Measurements from ENCODE around the gene EVX2. TPM values are rescaled to one million over a fixed set of nuclear protein-coding genes. Genes with fewer than 3 reads are reported as not detected.

EVX2 gene
- total RNA-seq, 3 donors from 2014 or later (not counting 1 experiment from before 2014, with no cell fraction given): not detected

DNA sequence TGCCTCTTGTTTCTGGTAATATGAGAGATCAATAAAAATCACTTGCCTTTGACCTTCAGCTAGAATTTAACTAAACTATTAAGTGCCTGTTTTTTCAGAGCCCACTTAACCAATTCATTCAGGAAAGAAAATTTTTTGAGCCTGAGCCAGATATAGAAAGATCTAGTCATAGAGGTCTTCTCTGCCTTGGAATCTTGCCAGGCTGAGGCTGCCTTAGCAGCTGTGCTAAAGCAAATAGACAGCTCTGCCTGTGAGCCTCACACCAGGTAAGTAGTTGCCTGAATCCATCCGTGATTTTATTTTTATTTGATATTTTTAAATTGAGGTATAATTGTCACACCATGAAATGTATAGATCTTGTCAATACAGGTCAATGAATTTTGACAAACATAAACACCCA is 27.4 kb downstream of the EVX2 start:
- peaks cover 32 to 53% of the 10 kb centered on the region in 2 donors for H3K27me3 Mint-ChIP-seq (ENCODE audit: low read depth in 2 of 2)
- ATAC-seq: no peak
- WGBS (ENCODE audit: insufficient coverage): no CpG with 5 or more reads among the region's 1 CpG

DNA sequence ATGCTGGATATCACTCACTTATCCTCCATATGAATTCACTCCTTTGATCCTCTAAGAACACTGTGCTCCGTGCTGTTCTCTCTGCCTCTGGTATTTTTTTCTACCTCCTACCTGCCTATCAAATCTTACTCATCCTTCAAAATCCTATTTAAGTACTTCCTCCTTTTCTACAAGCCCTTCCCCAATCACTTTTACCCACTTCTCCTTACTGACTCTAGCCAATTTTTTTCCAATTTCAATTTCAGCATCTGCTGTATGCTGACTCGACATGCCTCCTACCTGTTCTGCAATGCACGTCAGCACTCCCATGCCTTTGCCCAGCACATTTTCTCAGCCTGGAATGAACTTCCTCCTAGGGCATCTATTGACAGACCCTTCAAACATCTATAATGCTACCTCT is 44.4 kb downstream of the EVX2 start:
- no peaks in the 10 kb centered on the region for H3K9me3 ChIP-seq (ENCODE audit: control insufficient read depth, insufficient read depth, low read length)
- 36% methylated on average over 3 of the region's 3 CpGs for WGBS (ENCODE audit: insufficient coverage)
- no peaks in the 10 kb centered on the region for H3K4me1 ChIP-seq (ENCODE audit: control insufficient read depth, insufficient read depth, low read length)
- H3K4me3 Mint-ChIP-seq: no peak overlapping the region
- H3K36me3 ChIP-seq (ENCODE audit: control insufficient read depth, insufficient read depth, low read length): no peaks in the 10 kb centered on the region
- intact Hi-C loops (cut with micrococcal nuclease): no loop called here
- H3K27ac Mint-ChIP-seq: no peak overlapping the region
- TF ChIP-seq CTCF (IDR thresholded peaks at IDR 0.05): no peak
- DNase-seq (no peak), ATAC-seq (no peak)
- no peak overlapping the region for H3K27ac ChIP-seq (ENCODE audit: low read length)
- no peak overlapping the region for H3K4me3 ChIP-seq (ENCODE audit: low read length)
- peaks cover 5% of the 10 kb centered on the region for H3K27me3 ChIP-seq (ENCODE audit: control insufficient read depth, insufficient read depth, low read length)
- H3K4me1 Mint-ChIP-seq: no peaks in the 10 kb centered on the region
- H3K36me3 Mint-ChIP-seq: no peaks in the 10 kb centered on the region
- peaks cover 16 to 42% of the 10 kb centered on the region in 2 donors for H3K27me3 Mint-ChIP-seq (ENCODE audit: low read depth in 2 of 2)
- no peaks in the 10 kb centered on the region for H3K9me3 Mint-ChIP-seq

More for the DNA sequence above, 27.4 kb downstream of the EVX2 start:
- TF ChIP-seq CTCF (IDR thresholded peaks at IDR 0.05): no peak
- Histone ChIP-seq H3K27ac (ENCODE audit: low read length) (no peak overlapping the region), H3K36me3 (ENCODE audit: control insufficient read depth, insufficient read depth, low read length) (no peaks in the 10 kb centered on the region), H3K9me3 (ENCODE audit: control insufficient read depth, insufficient read depth, low read length) (no peaks in the 10 kb centered on the region), H3K4me1 (ENCODE audit: control insufficient read depth, insufficient read depth, low read length) (no peaks in the 10 kb centered on the region), H3K27me3 (ENCODE audit: control insufficient read depth, insufficient read depth, low read length) (peaks cover 5% of the 10 kb centered on the region), H3K4me3 (ENCODE audit: low read length) (no peak overlapping the region)
- H3K4me3 Mint-ChIP-seq: no peak overlapping the region
- no peaks in the 10 kb centered on the region for H3K4me1 Mint-ChIP-seq
- intact Hi-C loops (cut with micrococcal nuclease): no loop called here
- no peak overlapping the region for H3K27ac Mint-ChIP-seq
- no peaks in the 10 kb centered on the region for H3K36me3 Mint-ChIP-seq
- no peak for DNase-seq
- H3K9me3 Mint-ChIP-seq: no peaks in the 10 kb centered on the region

- H3K4me1 ChIP-seq (ENCODE audit: control insufficient read depth, insufficient read depth, low read length): no peaks in the 10 kb centered on the region
- H3K27me3 ChIP-seq (ENCODE audit: control insufficient read depth, insufficient read depth, low read length): peaks cover 5% of the 10 kb centered on the region
- Mint-ChIP-seq H3K9me3 (no peaks in the 10 kb centered on the region), H3K4me1 (no peaks in the 10 kb centered on the region), H3K4me3 (no peak overlapping the region), H3K36me3 (no peaks in the 10 kb centered on the region), H3K27me3 (ENCODE audit: low read depth in 2 of 2) (peaks cover 16 to 45% of the 10 kb centered on the region in 2 donors), H3K27ac (no peak overlapping the region)
- H3K4me3 ChIP-seq (ENCODE audit: low read length): no peak overlapping the region
- no peak for DNase-seq
- H3K9me3 ChIP-seq (ENCODE audit: control insufficient read depth, insufficient read depth, low read length): no peaks in the 10 kb centered on the region
- TF ChIP-seq CTCF (IDR thresholded peaks at IDR 0.05): no peak
- ATAC-seq: no peak
- no peaks in the 10 kb centered on the region for H3K36me3 ChIP-seq (ENCODE audit: control insufficient read depth, insufficient read depth, low read length)
- no peak overlapping the region for H3K27ac ChIP-seq (ENCODE audit: low read length)
- intact Hi-C loops (cut with micrococcal nuclease): no loop called here
- 73% methylated on average over 1 of the region's 2 CpGs for WGBS (ENCODE audit: insufficient coverage)
Observed at GRCh38 chr2:176038694-176039093, 45.1 kb downstream of the EVX2 start.

DNA sequence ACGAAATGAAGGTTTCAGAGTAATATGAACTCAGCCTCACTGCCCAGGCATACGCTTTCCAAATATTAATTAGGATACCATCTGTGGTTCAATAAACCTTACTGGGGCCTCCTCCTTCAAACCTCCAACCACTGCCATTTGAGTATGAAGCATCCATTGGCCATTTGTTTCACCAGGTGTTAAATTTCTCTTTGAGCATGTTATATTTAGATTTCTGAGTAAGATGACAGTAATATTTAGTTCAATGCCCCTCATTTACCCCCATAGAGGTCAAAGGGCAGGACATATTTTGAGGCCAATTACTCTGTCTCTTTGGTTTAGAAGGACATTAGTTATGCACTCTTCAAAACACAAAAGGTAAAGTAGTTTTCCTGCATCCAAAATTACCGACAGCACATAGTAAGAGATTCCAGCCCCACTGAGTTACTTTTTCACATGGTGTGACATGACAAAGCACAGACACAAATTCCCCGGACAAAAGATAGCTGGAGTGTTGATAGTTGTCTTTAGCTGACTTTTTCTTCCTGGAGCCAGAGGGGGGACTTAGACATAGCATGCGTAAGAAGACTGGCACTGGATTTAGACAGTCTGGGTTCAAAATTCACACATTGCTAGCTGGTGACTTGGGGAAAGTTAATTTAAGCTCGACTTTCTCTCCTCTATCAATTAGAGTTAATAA is 48.6 kb downstream of the EVX2 start:
- intact Hi-C loops (cut with micrococcal nuclease): no loop called here
- peaks cover 8 to 21% of the 10 kb centered on the region in 2 donors for H3K27me3 Mint-ChIP-seq (ENCODE audit: low read depth in 2 of 2)
- H3K27ac Mint-ChIP-seq: no peak overlapping the region
- Histone ChIP-seq H3K9me3 (ENCODE audit: control insufficient read depth, insufficient read depth, low read length) (no peaks in the 10 kb centered on the region), H3K4me1 (ENCODE audit: control insufficient read depth, insufficient read depth, low read length) (no peaks in the 10 kb centered on the region), H3K27ac (ENCODE audit: low read length) (no peak overlapping the region), H3K4me3 (ENCODE audit: low read length) (no peak overlapping the region), H3K27me3 (ENCODE audit: control insufficient read depth, insufficient read depth, low read length) (peaks cover 5% of the 10 kb centered on the region), H3K36me3 (ENCODE audit: control insufficient read depth, insufficient read depth, low read length) (no peaks in the 10 kb centered on the region)
- H3K9me3 Mint-ChIP-seq: no peaks in the 10 kb centered on the region
- H3K4me1 Mint-ChIP-seq: no peaks in the 10 kb centered on the region
- H3K36me3 Mint-ChIP-seq: no peaks in the 10 kb centered on the region
- WGBS (ENCODE audit: insufficient coverage): 93% methylated on average over 6 of the region's 6 CpGs
- H3K4me3 Mint-ChIP-seq: no peak overlapping the region
- no peak for TF ChIP-seq CTCF (IDR thresholded peaks at IDR 0.05)
- DNase-seq (no peak), ATAC-seq (no peak)
